Esophagus muscularis mucosa (tissue), 4 donors: ENCODE measurements around the gene FRY.

Experiments
- EP300 ChIP-seq: sonication (generic); formaldehyde crosslinking; IDR thresholded peaks from one replicate; pipeline ENCODE4 v1.6.1; 2017; ENCODE audit warnings: antibody characterized with exemption
- POLR2A ChIP-seq: fragments of 450-650 bp; IDR thresholded peaks from one replicate; pipeline ENCODE4 v1.6.1; 2017; ENCODE audit warnings: antibody characterized with exemption, moderate library complexity, mild to moderate bottlenecking, low read depth
- POLR2AphosphoS5 ChIP-seq, 2 donors: sonication (generic); formaldehyde crosslinking; IDR thresholded peaks; one replicate each; pipeline ENCODE4 v1.6.1; 2017; ENCODE audit warnings: antibody characterized with exemption in 2 of 2
- TF ChIP-seq, protein P1 (sequence below), 3 experiments: fragments of 200-600 bp in 2 of 3; fragments of 450-650 bp in 1 of 3; sonication (generic) in 2 of 3; IDR thresholded peaks; one replicate each; pipeline ENCODE4 v1.5.1; 2017 to 2019; ENCODE audit warnings: antibody characterized with exemption in 3 of 3, mild to moderate bottlenecking in 2 of 3, moderate library complexity in 1 of 3

DNA sequence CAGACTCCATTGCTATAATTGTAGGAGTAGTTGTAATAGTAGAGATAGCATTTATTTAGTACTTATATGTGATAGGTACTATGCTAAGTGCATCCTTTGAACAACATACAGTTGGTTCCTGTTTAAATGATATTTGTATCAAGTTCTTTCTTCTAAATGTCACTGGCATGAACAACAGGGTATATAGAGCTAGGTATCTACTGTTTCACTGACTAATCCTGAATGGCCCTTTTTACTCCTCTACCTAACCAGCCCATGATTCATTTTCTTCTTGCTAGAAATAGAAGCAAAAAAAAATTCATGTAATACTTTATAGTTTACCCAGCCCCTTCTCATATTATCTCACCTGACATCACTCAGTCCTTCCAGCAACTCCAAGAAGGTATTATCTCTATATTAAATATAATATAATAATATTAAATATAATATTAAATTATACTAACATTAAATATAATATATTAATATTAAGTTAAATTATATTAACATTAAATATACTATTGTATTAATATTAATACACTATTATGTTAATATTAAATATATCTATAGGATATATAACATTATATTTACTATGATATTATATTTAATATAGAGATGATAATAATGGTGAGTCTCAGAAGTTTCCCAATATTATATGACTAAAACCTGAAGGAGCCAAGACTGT, 74.2 kb downstream of the FRY start:
- TF ChIP-seq, protein P1, sequence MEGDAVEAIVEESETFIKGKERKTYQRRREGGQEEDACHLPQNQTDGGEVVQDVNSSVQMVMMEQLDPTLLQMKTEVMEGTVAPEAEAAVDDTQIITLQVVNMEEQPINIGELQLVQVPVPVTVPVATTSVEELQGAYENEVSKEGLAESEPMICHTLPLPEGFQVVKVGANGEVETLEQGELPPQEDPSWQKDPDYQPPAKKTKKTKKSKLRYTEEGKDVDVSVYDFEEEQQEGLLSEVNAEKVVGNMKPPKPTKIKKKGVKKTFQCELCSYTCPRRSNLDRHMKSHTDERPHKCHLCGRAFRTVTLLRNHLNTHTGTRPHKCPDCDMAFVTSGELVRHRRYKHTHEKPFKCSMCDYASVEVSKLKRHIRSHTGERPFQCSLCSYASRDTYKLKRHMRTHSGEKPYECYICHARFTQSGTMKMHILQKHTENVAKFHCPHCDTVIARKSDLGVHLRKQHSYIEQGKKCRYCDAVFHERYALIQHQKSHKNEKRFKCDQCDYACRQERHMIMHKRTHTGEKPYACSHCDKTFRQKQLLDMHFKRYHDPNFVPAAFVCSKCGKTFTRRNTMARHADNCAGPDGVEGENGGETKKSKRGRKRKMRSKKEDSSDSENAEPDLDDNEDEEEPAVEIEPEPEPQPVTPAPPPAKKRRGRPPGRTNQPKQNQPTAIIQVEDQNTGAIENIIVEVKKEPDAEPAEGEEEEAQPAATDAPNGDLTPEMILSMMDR (IDR thresholded peaks at IDR 0.05) = no peak
- TF ChIP-seq POLR2A (no peak), POLR2AphosphoS5 (IDR thresholded peaks at IDR 0.05) (no peak), EP300 (no peak)
